Kidney (tissue), 14 donors: Measurements from ENCODE around the gene CPLX1. TPM values are rescaled to one million over a fixed set of nuclear protein-coding genes. Genes with fewer than 3 reads are reported as not detected.
A peak's percentile ranks its signal among the peaks of the same experiment; 100 is the strongest.

Experiments used
- DNase-seq, 5 donors: peaks; one replicate each; pipeline ENCODE4 v3.0.0-alpha.2; 2013 to 2020
- FAIRE-seq: peaks from 2 replicates; lab custom pipeline; 2012; peaks lifted over from hg19 to GRCh38; lab: Jason Lieb, UNC
- H3K27ac ChIP-seq, 2 donors: one replicate each; pipeline ENCODE4 v1.7.0; 2013; ENCODE audit warnings: low read depth in 2 of 2, low read length in 2 of 2, inconsistent platforms in 1 of 2
- H3K27me3 ChIP-seq: one replicate; pipeline ENCODE4 v1.7.1; 2013; ENCODE audit warnings: low read length, inconsistent platforms; ENCODE audit not compliant: control insufficient read depth, insufficient read depth
- H3K36me3 ChIP-seq, 3 donors: one replicate each; pipeline versions ENCODE4 v1.7.0 to v1.7.1; 2013; ENCODE audit warnings: low read length in 3 of 3, control low read depth in 1 of 3, inconsistent platforms in 1 of 3; ENCODE audit not compliant: insufficient read depth in 3 of 3, control insufficient read depth in 2 of 3
- H3K4me1 ChIP-seq, 3 donors: one replicate each; pipeline versions ENCODE4 v1.7.0 to v1.7.1; 2013; ENCODE audit warnings: low read length in 3 of 3, inconsistent platforms in 1 of 3, low read depth in 1 of 3; ENCODE audit not compliant: control insufficient read depth in 2 of 3, insufficient read depth in 2 of 3
- H3K4me3 ChIP-seq, 3 donors: one replicate each; pipeline versions ENCODE4 v1.7.0 to v1.8.1; 2013; ENCODE audit warnings: low read length in 3 of 3, control low read depth in 1 of 3, inconsistent platforms in 1 of 3
- H3K9ac ChIP-seq, 3 donors: one replicate each; pipeline versions ENCODE4 v1.7.0 to v1.7.1; 2013; ENCODE audit warnings: low read length in 3 of 3, control low read depth in 1 of 3, inconsistent platforms in 1 of 3
- H3K9me3 ChIP-seq, 3 donors: one replicate each; pipeline versions ENCODE4 v1.7.0 to v1.7.1; 2013; ENCODE audit warnings: low read length in 3 of 3, control low read depth in 1 of 3, inconsistent platforms in 1 of 3; ENCODE audit not compliant: control insufficient read depth in 2 of 3, insufficient read depth in 1 of 3
- intact Hi-C: fragments of 100-400 bp; cut with DNase I; formaldehyde crosslinking; loops from one replicate; pipeline ENCODE4 v1.11.1; 2022
- polyA plus RNA-seq: library from polyadenylated mRNA; stranded (reverse); fragments of 350-450 nt; fragmentation: Illumina TruSeq; extraction: RNeasy Lipid Tissue Mini Kit (QIAGEN cat#74804); gene quantifications from one replicate; pipeline ENCODE4 v1.2.3, GENCODE V29; 2014; ENCODE audit warnings: low read depth, low replicate concordance; ENCODE audit not compliant: insufficient read depth
- total RNA-seq: library from RNA; stranded (reverse); fragmentation: NEBNext Ultra II Directional; extraction: Animal tissue kit (Norgen Biotek cat#: 25700); gene quantifications from one replicate; pipeline ENCODE4 v1.2.1, GENCODE V29; 2021
- TF ChIP-seq, protein P1 (sequence below): IDR thresholded peaks from 3 replicates; pipeline ENCODE4 v1.5.1; 2012; ENCODE audit warnings: mild to moderate bottlenecking, moderate library complexity, borderline replicate concordance; ENCODE audit not compliant: insufficient read depth; ENCODE audit errors: extremely low read depth
- donor health status: control.
- donor health status: control.
- donor health status: control.
- donor health status: control.
- donor health status: control.
- donor health status: DM: yes; HTN: yes; CAD: no.
- donor health status: Normal renal cell carcinoma (clear cell type).

The CPLX1 gene
- total and polyA plus RNA-seq, 2 donors from 2014 or later: 3.9 to 10.2 TPM

DNA sequence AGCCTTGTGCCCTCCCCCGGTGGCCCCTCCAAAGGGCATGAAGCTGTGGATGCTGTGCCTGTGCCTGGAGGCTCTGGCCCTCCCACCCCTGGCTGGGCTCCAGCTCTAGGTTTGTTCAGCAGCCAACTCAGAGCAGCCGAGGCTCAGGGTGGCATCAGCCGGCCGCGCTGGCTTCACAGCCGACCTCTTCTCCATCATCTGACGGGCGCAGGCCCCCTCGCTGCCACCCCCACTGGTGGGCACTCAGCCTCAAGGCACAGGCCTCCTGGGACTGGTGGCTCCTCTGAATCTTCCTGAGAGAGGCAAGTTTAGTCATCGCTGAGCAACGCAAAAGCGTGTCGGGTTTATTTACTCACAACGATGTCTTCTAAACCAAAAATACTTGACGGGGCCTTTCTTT is 74.3 kb downstream of the CPLX1 start:
- TF ChIP-seq, protein P1, sequence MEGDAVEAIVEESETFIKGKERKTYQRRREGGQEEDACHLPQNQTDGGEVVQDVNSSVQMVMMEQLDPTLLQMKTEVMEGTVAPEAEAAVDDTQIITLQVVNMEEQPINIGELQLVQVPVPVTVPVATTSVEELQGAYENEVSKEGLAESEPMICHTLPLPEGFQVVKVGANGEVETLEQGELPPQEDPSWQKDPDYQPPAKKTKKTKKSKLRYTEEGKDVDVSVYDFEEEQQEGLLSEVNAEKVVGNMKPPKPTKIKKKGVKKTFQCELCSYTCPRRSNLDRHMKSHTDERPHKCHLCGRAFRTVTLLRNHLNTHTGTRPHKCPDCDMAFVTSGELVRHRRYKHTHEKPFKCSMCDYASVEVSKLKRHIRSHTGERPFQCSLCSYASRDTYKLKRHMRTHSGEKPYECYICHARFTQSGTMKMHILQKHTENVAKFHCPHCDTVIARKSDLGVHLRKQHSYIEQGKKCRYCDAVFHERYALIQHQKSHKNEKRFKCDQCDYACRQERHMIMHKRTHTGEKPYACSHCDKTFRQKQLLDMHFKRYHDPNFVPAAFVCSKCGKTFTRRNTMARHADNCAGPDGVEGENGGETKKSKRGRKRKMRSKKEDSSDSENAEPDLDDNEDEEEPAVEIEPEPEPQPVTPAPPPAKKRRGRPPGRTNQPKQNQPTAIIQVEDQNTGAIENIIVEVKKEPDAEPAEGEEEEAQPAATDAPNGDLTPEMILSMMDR: no peak
- peaks cover 0 to 9% (median 4%) of the 10 kb centered on the region in 3 donors for H3K36me3 ChIP-seq

DNA sequence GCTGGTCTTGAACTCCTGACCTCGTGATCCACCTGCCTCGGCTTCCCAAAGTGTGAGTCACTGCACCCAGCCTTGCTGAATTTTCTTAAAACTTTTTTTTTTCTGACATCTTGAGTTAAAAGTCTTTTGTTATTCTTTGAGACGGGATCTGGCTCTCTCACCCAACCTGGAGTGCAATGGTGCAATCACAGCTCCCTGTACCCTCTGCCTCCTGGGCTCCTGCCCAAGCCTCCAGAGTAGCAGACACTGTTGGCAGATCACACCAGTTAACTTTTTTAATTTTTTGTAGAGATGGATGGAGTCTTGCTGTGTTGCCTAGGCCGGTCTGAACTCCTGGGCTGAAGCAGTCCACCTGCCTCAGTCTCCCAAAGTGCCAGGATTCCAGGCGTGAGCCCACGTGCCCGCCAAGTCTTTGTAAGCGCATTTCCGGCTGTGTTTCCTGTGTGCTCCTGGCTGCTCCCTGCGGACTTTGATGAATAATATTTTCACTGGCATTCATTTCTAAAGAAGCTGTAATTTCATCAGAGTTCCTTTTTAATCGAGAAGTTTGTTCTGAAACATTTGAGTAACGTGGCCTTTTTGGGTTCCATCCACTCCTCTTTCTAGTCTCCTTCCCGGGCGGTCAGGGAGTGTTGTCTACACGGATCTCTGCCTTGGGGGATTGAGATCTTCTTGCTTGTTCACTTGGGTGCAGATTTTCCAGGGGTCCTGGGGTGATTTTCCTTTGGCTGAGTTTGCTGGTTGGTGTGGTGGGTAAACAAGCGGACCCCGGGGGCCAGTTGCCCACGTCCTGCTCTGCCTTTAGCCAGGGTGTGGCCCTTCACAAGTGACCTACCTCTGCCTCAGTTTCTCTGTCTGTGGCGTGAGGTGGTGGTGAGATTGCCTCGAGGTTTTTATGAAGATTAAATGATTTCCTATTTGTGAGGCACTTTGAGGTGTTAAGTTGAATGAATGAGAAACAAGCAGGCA is 75.9 kb downstream of the CPLX1 start:
- intact Hi-C loops: no loop called here
- Histone ChIP-seq H3K4me3 (no peak overlapping the region), H3K36me3 (peaks cover 0 to 9% (median 4%) of the 10 kb centered on the region in 3 donors), H3K27ac (no peak overlapping the region), H3K9ac (no peak overlapping the region), H3K9me3 (no peaks in the 10 kb centered on the region), H3K27me3 (no peaks in the 10 kb centered on the region), H3K4me1 (no peaks in the 10 kb centered on the region)
- no peak for FAIRE-seq
- peak in 1 of 5 donors; percentile 34 for DNase-seq
- TF ChIP-seq, protein P1: no peak

More for the DNA sequence above, 74.3 kb downstream of the CPLX1 start:
- Histone ChIP-seq H3K4me3 (no peak overlapping the region), H3K27ac (no peak overlapping the region), H3K9ac (no peak overlapping the region), H3K27me3 (no peaks in the 10 kb centered on the region), H3K9me3 (no peaks in the 10 kb centered on the region), H3K4me1 (no peaks in the 10 kb centered on the region)
- DNase-seq: peak in 1 of 5 donors; percentile 56
- intact Hi-C loops: no loop called here
- no peak for FAIRE-seq

DNA sequence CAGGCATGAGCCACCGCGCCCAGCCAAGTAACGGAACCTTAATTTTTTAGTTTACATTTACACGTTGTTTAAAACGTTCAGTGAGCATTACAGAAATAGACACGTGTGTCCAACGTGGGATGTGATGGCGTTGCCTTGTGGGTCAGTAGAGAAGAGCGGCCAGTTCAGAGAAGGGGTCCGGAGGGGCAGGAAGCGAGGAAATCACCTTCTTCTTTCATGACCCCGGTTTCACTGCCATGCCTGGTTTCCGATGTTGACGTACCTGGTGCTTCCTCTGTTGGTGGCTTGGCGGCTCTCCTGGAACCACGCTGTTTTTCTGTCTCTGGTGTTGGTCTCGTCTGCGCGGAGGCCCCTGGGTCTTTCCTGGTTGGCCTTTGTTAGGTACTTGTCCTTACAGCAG is 77.5 kb downstream of the CPLX1 start:
- Histone ChIP-seq H3K9ac (no peak overlapping the region), H3K4me1 (no peaks in the 10 kb centered on the region), H3K27ac (no peak overlapping the region), H3K4me3 (no peak overlapping the region), H3K27me3 (no peaks in the 10 kb centered on the region), H3K36me3 (peaks cover 0 to 9% (median 4%) of the 10 kb centered on the region in 3 donors), H3K9me3 (no peaks in the 10 kb centered on the region)
- TF ChIP-seq, protein P1: no peak
- DNase-seq (peak in 1 of 5 donors; percentile 43), FAIRE-seq (no peak)
- intact Hi-C loops: no loop called here
